Activated B cell treated with CpG ODN at 0.5 μM for 24 hours (primary cell): ENCODE results near the gene PRKACB. TPM values are rescaled to one million over a fixed set of nuclear protein-coding genes. Genes with fewer than 3 reads are reported as not detected.
A peak's percentile ranks its signal among the peaks of the same experiment; 100 is the strongest.
"Not testable (repeated sequence)": the region's sequence is repeated elsewhere in the genome, so short reads cannot be mapped to it uniquely, and the experiment has no call there.

Source experiments
- ATAC-seq: fragments of 200-7000 bp; cut with Tn5 transposase; one replicate; pipeline ENCODE4 v1.10.0; 2021; ENCODE audit warnings: low read depth, mild to moderate bottlenecking, moderate library complexity
- CTCF ChIA-PET: fragments of 350-600 bp; sonication (Branson Sonifier 250); formaldehyde crosslinking; loops from one replicate; lab custom pipeline; 2021; ENCODE audit warnings: antibody characterized with exemption; lab: Charles Lee
- POLR2A ChIA-PET: fragments of 350-600 bp; sonication (Branson Sonifier 250); formaldehyde crosslinking; loops from one replicate; lab custom pipeline; 2021; ENCODE audit warnings: antibody characterized with exemption; lab: Charles Lee
- DNase-seq: peaks from one replicate; pipeline ENCODE4 v3.0.0; 2022
- H3K27ac Mint-ChIP-seq: one replicate; pipeline ENCODE4 v1.8.0; 2020; ENCODE audit warnings: mixed read lengths
- H3K27me3 Mint-ChIP-seq: one replicate; pipeline ENCODE4 v1.8.0; 2021; ENCODE audit warnings: mixed read lengths
- H3K36me3 Mint-ChIP-seq: one replicate; pipeline ENCODE4 v1.8.0; 2021; ENCODE audit warnings: low read depth, mixed read lengths
- H3K4me1 Mint-ChIP-seq: one replicate; pipeline ENCODE4 v1.8.0; 2021; ENCODE audit warnings: mixed read lengths
- H3K4me3 Mint-ChIP-seq: one replicate; pipeline ENCODE4 v1.8.0; 2020; ENCODE audit warnings: mild to moderate bottlenecking, mixed read lengths
- H3K9me3 Mint-ChIP-seq: one replicate; pipeline ENCODE4 v1.8.0; 2020; ENCODE audit warnings: mixed read lengths
- intact Hi-C: fragments of 100-400 bp; cut with micrococcal nuclease; formaldehyde crosslinking; loops from one replicate; pipeline ENCODE4 v1.15.1; 2024
- total RNA-seq: library from RNA; stranded (reverse); gene quantifications from 2 replicates; pipeline ENCODE4 v1.2.3, GENCODE V29; 2022
- TF ChIP-seq, protein P1 (sequence below): fragments of 200-600 bp; IDR thresholded peaks from one replicate; pipeline ENCODE4 v1.8.0; 2022; ENCODE audit warnings: antibody characterized with exemption, mild to moderate bottlenecking

PRKACB gene
- total RNA-seq, 1 donor from 2014 or later: 33.0 TPM

GRCh38 chr1:84217239-84217638 lies 73.2 kb downstream of the PRKACB start:
- Mint-ChIP-seq H3K27me3 (no peaks in the 10 kb centered on the region), H3K27ac (no peak overlapping the region), H3K4me3 (no peak overlapping the region), H3K9me3 (peaks cover 24% of the 10 kb centered on the region), H3K4me1 (peaks cover 2% of the 10 kb centered on the region), H3K36me3 (peaks cover 71% of the 10 kb centered on the region)
- ChIA-PET CTCF (no interaction called here), POLR2A (no interaction called here)
- ATAC-seq: no peak
- TF ChIP-seq, protein P1, sequence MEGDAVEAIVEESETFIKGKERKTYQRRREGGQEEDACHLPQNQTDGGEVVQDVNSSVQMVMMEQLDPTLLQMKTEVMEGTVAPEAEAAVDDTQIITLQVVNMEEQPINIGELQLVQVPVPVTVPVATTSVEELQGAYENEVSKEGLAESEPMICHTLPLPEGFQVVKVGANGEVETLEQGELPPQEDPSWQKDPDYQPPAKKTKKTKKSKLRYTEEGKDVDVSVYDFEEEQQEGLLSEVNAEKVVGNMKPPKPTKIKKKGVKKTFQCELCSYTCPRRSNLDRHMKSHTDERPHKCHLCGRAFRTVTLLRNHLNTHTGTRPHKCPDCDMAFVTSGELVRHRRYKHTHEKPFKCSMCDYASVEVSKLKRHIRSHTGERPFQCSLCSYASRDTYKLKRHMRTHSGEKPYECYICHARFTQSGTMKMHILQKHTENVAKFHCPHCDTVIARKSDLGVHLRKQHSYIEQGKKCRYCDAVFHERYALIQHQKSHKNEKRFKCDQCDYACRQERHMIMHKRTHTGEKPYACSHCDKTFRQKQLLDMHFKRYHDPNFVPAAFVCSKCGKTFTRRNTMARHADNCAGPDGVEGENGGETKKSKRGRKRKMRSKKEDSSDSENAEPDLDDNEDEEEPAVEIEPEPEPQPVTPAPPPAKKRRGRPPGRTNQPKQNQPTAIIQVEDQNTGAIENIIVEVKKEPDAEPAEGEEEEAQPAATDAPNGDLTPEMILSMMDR: no peak
- intact Hi-C loops: no loop called here
- no peak for DNase-seq

DNA sequence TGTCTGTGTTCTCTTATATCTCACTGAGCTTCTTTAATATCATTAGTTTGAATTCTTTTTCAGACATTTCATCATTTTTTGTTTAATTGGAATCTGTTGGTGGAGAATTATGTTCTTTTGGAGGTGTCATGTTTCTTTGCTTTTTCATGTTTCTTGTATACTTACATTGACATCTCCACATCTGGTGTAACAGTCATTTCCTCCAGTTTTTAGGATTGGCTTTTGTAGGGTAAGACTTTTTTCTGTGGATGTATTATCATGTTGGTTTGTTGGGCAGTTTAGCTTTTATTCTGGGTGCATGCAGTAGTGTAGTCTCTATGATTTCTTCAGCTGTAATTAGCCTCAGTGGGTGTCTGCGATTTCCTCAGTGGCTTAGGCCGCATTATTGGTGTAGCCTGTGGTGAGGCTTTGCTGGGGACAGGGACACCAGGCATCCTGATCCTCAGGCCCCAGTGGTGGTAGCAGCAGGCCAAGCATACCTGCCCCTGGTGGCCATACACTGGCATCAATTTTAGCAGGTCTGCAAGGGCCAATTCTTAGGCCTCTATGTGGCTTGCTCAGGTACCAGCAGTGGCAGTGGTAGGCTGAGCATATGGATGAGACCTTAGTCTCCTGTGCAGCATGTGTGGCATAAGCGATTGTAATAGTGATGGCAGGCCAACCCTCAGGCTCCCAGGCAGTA lies 79.8 kb downstream of the PRKACB start:
- Mint-ChIP-seq H3K36me3 (peaks cover 74% of the 10 kb centered on the region), H3K9me3 (peaks cover 35% of the 10 kb centered on the region), H3K4me3 (no peak overlapping the region), H3K4me1 (no peaks in the 10 kb centered on the region), H3K27ac (no peak overlapping the region), H3K27me3 (no peaks in the 10 kb centered on the region)
- intact Hi-C loops: loop anchor here (5.0 kb wide), 1 partner anchor 37 kb away; no protein-coding TSS in a partner anchor
- ChIA-PET POLR2A (no interaction called here), CTCF (no interaction called here)
- TF ChIP-seq, protein P1: no peak
- ATAC-seq (no peak), DNase-seq (no peak)

- TF ChIP-seq, protein P1: no peak
- Mint-ChIP-seq H3K4me3 (no peak overlapping the region), H3K27ac (no peak overlapping the region), H3K9me3 (peaks cover 31% of the 10 kb centered on the region), H3K36me3 (peaks cover 66% of the 10 kb centered on the region), H3K27me3 (no peaks in the 10 kb centered on the region), H3K4me1 (no peaks in the 10 kb centered on the region)
- ATAC-seq (no peak), DNase-seq (no peak)
- POLR2A ChIA-PET: no interaction called here
- CTCF ChIA-PET: no interaction called here
- intact Hi-C loops: loop anchor here (5.0 kb wide), 1 partner anchor 38 kb away; no protein-coding TSS in a partner anchor
Measured at GRCh38 chr1:84224905-84225304, 80.8 kb downstream of the PRKACB start.

DNA sequence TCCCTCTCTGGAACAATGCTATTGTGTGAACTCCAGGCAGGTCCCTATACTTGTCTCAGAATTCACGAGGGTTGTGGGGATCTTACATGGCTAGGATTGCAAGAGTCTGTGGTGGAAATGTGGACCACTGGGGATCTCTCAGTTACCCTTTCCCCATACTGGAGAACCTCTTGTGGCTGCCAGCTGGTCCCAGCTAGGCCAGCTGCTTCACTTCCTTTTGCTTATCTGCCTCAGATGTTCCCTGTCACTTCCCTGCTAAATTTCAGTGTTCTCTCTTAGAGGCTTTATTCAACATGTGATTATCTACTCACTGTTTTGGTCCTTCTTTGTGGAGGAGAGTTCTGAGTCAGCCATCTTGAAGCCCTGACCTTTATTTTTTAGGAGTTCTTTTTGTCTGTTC lies 81.6 kb downstream of the PRKACB start:
- Mint-ChIP-seq H3K27ac (peak overlapping the region; percentile 18), H3K9me3 (peaks cover 26% of the 10 kb centered on the region), H3K27me3 (no peaks in the 10 kb centered on the region), H3K36me3 (peaks cover 60% of the 10 kb centered on the region), H3K4me1 (no peaks in the 10 kb centered on the region), H3K4me3 (no peak overlapping the region)
- ChIA-PET CTCF (no interaction called here), POLR2A (no interaction called here)
- DNase-seq: no peak
- TF ChIP-seq, protein P1: no peak
- no peak for ATAC-seq
- intact Hi-C loops: no loop called here

GRCh38 chr1:84232676-84233075 lies 88.6 kb downstream of the PRKACB start:
- CTCF ChIA-PET, POLR2A ChIA-PET, H3K27ac Mint-ChIP-seq, H3K4me1 Mint-ChIP-seq, H3K9me3 Mint-ChIP-seq, DNase-seq, H3K4me3 Mint-ChIP-seq, ATAC-seq, H3K27me3 Mint-ChIP-seq, intact Hi-C loops: not testable (repeated sequence)
- H3K36me3 Mint-ChIP-seq: peaks cover 41% of the 10 kb centered on the region
